ENCODE measurements around the gene KREMEN1.

GRCh38 chr22:29149841-29150555 lies 77.2 kb downstream of the KREMEN1 start:
- TF ChIP-seq, protein P1, sequence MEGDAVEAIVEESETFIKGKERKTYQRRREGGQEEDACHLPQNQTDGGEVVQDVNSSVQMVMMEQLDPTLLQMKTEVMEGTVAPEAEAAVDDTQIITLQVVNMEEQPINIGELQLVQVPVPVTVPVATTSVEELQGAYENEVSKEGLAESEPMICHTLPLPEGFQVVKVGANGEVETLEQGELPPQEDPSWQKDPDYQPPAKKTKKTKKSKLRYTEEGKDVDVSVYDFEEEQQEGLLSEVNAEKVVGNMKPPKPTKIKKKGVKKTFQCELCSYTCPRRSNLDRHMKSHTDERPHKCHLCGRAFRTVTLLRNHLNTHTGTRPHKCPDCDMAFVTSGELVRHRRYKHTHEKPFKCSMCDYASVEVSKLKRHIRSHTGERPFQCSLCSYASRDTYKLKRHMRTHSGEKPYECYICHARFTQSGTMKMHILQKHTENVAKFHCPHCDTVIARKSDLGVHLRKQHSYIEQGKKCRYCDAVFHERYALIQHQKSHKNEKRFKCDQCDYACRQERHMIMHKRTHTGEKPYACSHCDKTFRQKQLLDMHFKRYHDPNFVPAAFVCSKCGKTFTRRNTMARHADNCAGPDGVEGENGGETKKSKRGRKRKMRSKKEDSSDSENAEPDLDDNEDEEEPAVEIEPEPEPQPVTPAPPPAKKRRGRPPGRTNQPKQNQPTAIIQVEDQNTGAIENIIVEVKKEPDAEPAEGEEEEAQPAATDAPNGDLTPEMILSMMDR (IDR thresholded peaks at IDR 0.05; ENCODE audit: poor library complexity) = no peak
- TF ChIP-seq EZH2 (IDR thresholded peaks at IDR 0.05; ENCODE audit: borderline replicate concordance) (no peak), EZH2phosphoT487 (IDR thresholded peaks at IDR 0.05; ENCODE audit: low read depth, severe bottlenecking, unreplicated experiment) (no peak)
